GM12892 (cell line): ENCODE measurements around the gene CRYL1.

Experiments
- POLR2A ChIP-seq: IDR thresholded peaks from 2 replicates; pipeline ENCODE4 v1.6.1; 2011; ENCODE audit warnings: low read depth, low read length, control low read depth
- POLR2AphosphoS5 ChIP-seq: IDR thresholded peaks from 2 replicates; pipeline ENCODE4 v1.6.1; 2011; ENCODE audit warnings: low read depth, low read length, control low read depth
- TAF1 ChIP-seq: IDR thresholded peaks from 2 replicates; pipeline ENCODE4 v1.6.1; 2011; ENCODE audit warnings: low read depth, mild to moderate bottlenecking, control low read depth, low read length, borderline replicate concordance

DNA sequence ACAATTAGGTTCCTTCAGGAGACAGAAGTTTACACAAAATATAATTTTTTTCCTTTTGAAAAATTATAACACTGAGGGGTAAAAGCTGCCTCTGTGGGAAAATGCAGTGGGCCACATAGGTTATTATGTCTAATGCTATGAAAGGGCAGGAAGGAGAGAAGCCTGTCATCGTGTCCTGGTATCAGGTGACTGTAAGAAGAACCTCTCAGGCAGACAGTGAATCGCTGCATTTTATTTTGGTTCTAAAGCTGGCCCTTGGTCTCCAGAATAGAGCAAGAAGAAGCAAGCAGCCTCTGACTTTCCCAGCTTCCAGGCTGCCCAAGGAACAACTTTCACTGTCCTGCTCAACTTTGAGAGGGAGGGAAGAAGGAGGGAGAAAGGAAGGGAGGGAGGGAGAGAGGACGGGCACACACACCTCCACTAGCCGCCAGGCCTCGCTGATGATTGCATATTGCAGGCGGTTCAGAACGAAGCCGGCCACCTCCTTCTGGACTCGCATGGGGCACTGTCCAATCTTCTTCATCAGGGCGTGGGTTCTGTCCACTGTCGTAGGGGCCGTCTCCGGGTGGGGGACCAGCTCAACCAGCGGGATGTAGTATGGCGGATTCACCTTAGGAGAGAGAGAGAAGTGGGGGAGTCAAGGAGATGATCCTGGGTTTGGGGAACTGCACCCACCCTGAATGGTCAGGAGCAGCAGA, 93.8 kb downstream of the CRYL1 start:
- TF ChIP-seq TAF1: no peak
- no peak for TF ChIP-seq POLR2A
- TF ChIP-seq POLR2AphosphoS5: no peak
